ENCODE results near the gene SNRPE. TPM values are rescaled to one million over a fixed set of nuclear protein-coding genes. Genes with fewer than 3 reads are reported as not detected.
A peak's percentile ranks its signal among the peaks of the same experiment; 100 is the strongest.

The SNRPE gene
- total and polyA plus RNA-seq, 9 of the 15 experiments (the other 6 are each of a cell fraction or from before 2014, with no cell fraction given): 216 to 1,893 (median 487) TPM

DNA sequence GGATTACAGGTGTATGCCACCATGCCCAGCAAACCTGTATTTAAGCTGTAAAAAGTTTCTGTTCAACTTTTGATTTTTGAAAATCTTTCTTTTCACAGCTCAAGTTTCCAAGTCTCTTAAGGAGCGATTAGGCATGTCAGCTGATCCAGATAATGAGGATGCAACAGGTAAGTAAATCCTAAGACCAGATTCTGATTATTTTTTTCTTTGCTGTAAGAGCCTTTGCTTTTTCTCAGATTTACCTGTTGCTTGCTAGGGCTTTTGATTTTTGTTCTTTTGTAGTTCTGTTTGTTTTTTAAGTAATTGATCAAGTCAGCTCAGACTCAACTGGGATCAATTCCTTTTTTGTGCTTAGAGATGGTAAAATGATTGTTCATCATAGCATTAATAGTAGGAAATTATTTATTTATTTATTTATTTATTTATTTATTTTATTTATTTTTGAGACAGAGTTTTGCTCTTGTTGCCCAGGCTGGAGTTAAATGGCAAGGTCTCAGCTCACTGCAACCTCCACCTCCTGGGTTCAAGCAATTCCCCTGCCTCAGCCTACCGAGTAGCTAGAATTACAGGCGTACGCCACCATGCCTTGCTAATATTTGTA, 21.1 kb upstream of the SNRPE start:
- peaks cover 76% of the 10 kb centered on the region for H3K36me3 ChIP-seq (ENCODE audit: control insufficient read depth, insufficient read depth, low read length)
- no peak overlapping the region for H2AFZ ChIP-seq (ENCODE audit: low read depth, low read length)
- H3K27ac ChIP-seq (ENCODE audit: extremely low read depth, low read depth, low read length): no peak overlapping the region
- H3K9ac ChIP-seq (ENCODE audit: insufficient read depth in 1 of 2, low read depth in 2 of 2, low read length in 2 of 2): no peak overlapping the region
- no TSS peak for BruUV-seq (replicated peaks)
- no peaks in the 10 kb centered on the region for H3K79me2 ChIP-seq (ENCODE audit: control insufficient read depth, insufficient read depth, low read length)
- H4K20me1 ChIP-seq (replicated peaks; ENCODE audit: control insufficient read depth, insufficient read depth, low read length): no peaks in the 10 kb centered on the region
- CTCF ChIA-PET (ENCODE audit: low intra/inter-chr PET ratio): interaction anchor here (0.6 kb wide), 1 partner anchor 392 kb away, joined by 6 read pairs; no protein-coding TSS in a partner anchor
- intact Hi-C loops (cut with micrococcal nuclease) (no loop called here), in situ Hi-C loops (cut with MboI) (no loop called here)
- H3K9me1 ChIP-seq (ENCODE audit: control insufficient read depth, insufficient read depth, low read length): no peaks in the 10 kb centered on the region
- FAIRE-seq: no peak
- no peaks in the 10 kb centered on the region for H3K9me3 ChIP-seq (replicated peaks; ENCODE audit: control insufficient read depth, insufficient read depth, low read depth, low read length)
- H3K4me2 ChIP-seq (ENCODE audit: insufficient read depth, low read length): no peak overlapping the region
- no peaks in the 10 kb centered on the region for H3K27me3 ChIP-seq (ENCODE audit: control insufficient read depth in 2 of 2, insufficient read depth in 2 of 2, low read length in 2 of 2)
- TF ChIP-seq NFE2 (IDR thresholded peaks at IDR 0.05; ENCODE audit: low read depth): no peak
- no peak for TF ChIP-seq ASH1L (IDR thresholded peaks at IDR 0.05; ENCODE audit: borderline replicate concordance, low read depth, partially characterized antibody)
- no peak for TF ChIP-seq TARDBP (IDR thresholded peaks at IDR 0.05)
- TF ChIP-seq NR3C1 (CRISPR knock-in tag; IDR thresholded peaks at IDR 0.05): no peak
- no peak for TF ChIP-seq ESRRA (IDR thresholded peaks at IDR 0.05; ENCODE audit: borderline replicate concordance, low read depth)
- TF ChIP-seq CBX5 (IDR thresholded peaks at IDR 0.05; ENCODE audit: borderline replicate concordance, low read depth): no peak
- no peak for TF ChIP-seq RBM25 (IDR thresholded peaks at IDR 0.05; ENCODE audit: low read depth, low read length, severe bottlenecking)
- WGBS (ENCODE audit: insufficient coverage, low coverage, missing lambda C conversion rate): 98% methylated on average over 4 of the region's 4 CpGs
- DNase-seq (ENCODE audit: extremely low read depth in 1 of 4, low spot score in 3 of 4): no peak
- no peak for ATAC-seq
- no peaks in the 10 kb centered on the region for H3K4me1 ChIP-seq (replicated peaks in 1 of 2; ENCODE audit: control insufficient read depth in 2 of 2, insufficient read depth in 2 of 2, low read length in 2 of 2)
- POLR2A ChIA-PET: interaction anchor here (0.5 to 1.2 kb wide), 3 partner anchors 9 to 48 kb away, joined by 3 to 4 read pairs (median 4); no protein-coding TSS in a partner anchor
- H3K4me3 ChIP-seq: no peak overlapping the region

DNA sequence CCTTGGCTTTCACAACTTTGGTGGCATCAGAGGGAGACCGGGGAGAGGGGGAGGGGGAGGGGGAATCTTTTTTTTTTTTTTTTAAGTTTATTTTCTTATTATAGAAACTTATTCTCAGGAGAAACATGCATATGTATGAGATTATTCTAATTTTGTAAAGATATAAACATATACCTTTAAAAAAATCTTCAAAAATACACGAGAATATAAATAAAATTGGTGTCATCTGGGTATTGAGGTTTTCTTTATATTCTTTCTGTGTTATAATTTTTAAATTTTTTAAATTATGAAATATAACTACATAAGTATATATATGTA, 18.9 kb upstream of the SNRPE start:
- CTCF ChIA-PET (ENCODE audit: low intra/inter-chr PET ratio): no interaction called here
- no TSS peak for BruUV-seq (replicated peaks)
- Histone ChIP-seq H3K27me3 (ENCODE audit: control insufficient read depth in 2 of 2, insufficient read depth in 2 of 2, low read length in 2 of 2) (no peaks in the 10 kb centered on the region), H3K4me3 (no peak overlapping the region), H3K27ac (ENCODE audit: extremely low read depth, low read depth, low read length) (no peak overlapping the region), H2AFZ (ENCODE audit: low read depth, low read length) (no peak overlapping the region), H3K4me2 (ENCODE audit: insufficient read depth, low read length) (no peak overlapping the region), H3K79me2 (ENCODE audit: control insufficient read depth, insufficient read depth, low read length) (no peaks in the 10 kb centered on the region), H3K36me3 (ENCODE audit: control insufficient read depth, insufficient read depth, low read length) (peaks cover 75% of the 10 kb centered on the region), H3K9ac (ENCODE audit: insufficient read depth in 1 of 2, low read depth in 2 of 2, low read length in 2 of 2) (no peak overlapping the region), H3K9me1 (ENCODE audit: control insufficient read depth, insufficient read depth, low read length) (no peaks in the 10 kb centered on the region), H4K20me1 (replicated peaks; ENCODE audit: control insufficient read depth, insufficient read depth, low read length) (no peaks in the 10 kb centered on the region), H3K4me1 (replicated peaks in 1 of 2; ENCODE audit: control insufficient read depth in 2 of 2, insufficient read depth in 2 of 2, low read length in 2 of 2) (no peaks in the 10 kb centered on the region), H3K9me3 (replicated peaks; ENCODE audit: control insufficient read depth, insufficient read depth, low read depth, low read length) (no peaks in the 10 kb centered on the region)
- no peak for FAIRE-seq
- intact Hi-C loops (cut with micrococcal nuclease) (no loop called here), in situ Hi-C loops (cut with MboI) (no loop called here)
- WGBS (ENCODE audit: insufficient coverage, low coverage, missing lambda C conversion rate): 100% methylated on average over 1 of the region's 2 CpGs
- DNase-seq (ENCODE audit: extremely low read depth in 1 of 4, low spot score in 3 of 4): no peak
- POLR2A ChIA-PET: no interaction called here
- no peak for ATAC-seq
- TF ChIP-seq PCBP1 (IDR thresholded peaks at IDR 0.05; ENCODE audit: low read depth, low read length, poor library complexity, severe bottlenecking) (peak; percentile 56), FOSL1 (tag; conservative IDR thresholded peaks at IDR 0.05) (no peak), HNRNPK (IDR thresholded peaks at IDR 0.05; ENCODE audit: low read depth, low read length, poor library complexity, severe bottlenecking) (peak; percentile 93)
- TF ChIP-seq, protein P1, sequence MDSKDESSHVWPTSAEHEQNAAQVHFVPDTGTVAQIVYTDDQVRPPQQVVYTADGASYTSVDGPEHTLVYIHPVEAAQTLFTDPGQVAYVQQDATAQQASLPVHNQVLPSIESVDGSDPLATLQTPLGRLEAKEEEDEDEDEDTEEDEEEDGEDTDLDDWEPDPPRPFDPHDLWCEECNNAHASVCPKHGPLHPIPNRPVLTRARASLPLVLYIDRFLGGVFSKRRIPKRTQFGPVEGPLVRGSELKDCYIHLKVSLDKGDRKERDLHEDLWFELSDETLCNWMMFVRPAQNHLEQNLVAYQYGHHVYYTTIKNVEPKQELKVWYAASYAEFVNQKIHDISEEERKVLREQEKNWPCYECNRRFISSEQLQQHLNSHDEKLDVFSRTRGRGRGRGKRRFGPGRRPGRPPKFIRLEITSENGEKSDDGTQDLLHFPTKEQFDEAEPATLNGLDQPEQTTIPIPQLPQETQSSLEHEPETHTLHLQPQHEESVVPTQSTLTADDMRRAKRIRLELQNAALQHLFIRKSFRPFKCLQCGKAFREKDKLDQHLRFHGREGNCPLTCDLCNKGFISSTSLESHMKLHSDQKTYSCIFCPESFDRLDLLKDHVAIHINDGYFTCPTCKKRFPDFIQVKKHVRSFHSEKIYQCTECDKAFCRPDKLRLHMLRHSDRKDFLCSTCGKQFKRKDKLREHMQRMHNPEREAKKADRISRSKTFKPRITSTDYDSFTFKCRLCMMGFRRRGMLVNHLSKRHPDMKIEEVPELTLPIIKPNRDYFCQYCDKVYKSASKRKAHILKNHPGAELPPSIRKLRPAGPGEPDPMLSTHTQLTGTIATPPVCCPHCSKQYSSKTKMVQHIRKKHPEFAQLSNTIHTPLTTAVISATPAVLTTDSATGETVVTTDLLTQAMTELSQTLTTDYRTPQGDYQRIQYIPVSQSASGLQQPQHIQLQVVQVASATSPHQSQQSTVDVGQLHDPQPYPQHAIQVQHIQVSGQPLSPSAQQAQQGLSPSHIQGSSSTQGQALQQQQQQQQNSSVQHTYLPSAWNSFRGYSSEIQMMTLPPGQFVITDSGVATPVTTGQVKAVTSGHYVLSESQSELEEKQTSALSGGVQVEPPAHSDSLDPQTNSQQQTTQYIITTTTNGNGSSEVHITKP (IDR thresholded peaks at IDR 0.05; ENCODE audit: partially characterized antibody): no peak

Measured in K562 (cell line).